GM21360 (cell line): ENCODE results near the gene CCDC97.

Source experiments
- ATAC-seq: cut with Tn5 transposase; IDR thresholded peaks from one replicate; pipeline ENCODE4 v1.9.1; 2021; ENCODE audit warnings: mild to moderate bottlenecking, moderate library complexity; ENCODE audit not compliant: unreplicated experiment

The CCDC97 gene

GRCh38 chr19:41297628-41298347 is 12.2 kb upstream of the CCDC97 start:
- ATAC-seq: peak; percentile 70

GRCh38 chr19:41298348-41298964 is 11.5 kb upstream of the CCDC97 start:
- ATAC-seq: no peak

DNA sequence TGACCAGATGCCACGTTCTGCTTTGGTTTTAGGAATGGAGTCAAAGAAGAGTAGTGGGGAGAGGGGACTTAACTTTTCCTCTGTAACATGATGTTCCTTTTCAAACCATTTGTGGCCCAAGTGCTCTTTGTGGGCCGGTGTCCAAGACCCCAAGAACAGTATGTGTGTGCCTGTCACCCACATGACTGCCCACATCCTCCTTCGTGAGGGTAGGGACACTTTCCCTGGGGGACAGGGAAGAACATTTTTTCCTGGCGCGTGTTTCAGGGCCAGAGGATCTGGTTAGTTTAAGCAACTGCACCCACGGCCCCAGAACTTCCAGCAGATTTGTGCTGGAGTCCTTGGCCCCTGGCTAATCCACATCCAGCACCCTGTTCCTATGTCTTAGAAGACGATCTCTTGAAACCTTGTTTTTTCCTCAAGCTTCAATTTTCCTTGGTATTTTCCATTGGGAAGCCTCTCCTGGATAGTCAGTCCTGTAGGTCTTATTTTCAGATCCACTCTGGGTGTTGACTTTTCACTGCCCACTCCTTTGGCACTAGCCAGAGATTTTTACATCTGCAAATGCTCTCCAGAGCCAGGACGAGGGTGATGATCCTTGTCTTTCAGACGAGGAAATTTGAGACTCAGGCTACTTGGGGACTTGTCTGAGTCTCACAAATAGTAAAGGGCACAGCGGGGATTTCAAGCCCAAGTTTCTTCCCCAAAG is 10.8 kb upstream of the CCDC97 start:
- ATAC-seq: no peak

DNA sequence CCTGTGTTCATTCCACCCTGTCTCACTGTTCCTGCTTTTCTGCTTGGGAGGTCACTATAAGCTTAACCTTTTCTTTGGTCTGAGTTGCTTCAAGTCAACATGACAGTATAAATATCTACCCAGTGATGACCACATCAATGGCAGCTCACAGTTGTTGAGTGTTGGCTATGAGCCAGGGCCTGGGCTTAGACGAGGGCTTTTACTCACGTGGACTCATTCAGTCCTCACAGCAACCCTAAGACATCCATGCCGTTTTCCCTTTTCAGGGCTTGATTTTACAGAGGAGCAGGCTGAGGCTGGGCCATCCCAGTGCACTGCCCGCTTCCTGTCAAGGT is 10.2 kb upstream of the CCDC97 start:
- ATAC-seq: no peak

- no peak for ATAC-seq
Measured at GRCh38 chr19:41300555-41300954, 9.4 kb upstream of the CCDC97 start.

DNA sequence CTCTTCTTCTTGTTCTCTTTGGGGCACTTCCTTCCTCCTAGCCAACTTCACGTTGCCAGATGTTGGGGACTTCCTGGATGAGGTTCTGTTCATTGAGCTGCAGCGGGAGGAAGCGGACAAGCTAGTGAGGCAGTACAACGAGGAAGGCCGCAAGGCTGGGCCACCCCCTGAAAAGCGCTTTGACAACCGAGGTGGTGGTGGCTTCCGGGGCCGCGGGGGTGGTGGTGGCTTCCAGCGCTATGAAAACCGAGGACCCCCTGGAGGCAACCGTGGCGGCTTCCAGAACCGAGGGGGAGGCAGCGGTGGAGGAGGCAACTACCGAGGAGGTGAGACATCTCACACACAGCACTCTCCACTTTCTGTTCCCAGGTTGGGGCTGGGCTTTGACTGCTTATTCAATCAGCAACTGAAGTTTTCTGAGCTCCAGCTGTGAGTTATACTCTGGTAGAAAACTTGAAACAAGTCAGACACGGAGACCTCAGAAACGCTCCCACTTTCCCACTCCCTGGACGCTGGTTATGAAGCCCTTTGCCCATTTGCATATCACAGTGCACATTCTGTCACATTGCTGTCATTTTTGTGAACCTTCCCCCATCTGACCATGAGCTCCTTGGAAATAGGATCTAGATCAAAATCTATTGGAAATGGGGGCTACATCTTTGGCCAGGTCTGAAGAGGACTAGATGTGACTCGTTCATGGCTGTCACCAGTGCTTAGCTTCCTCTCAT is 7.2 kb upstream of the CCDC97 start:
- ATAC-seq: no peak

- ATAC-seq: no peak
Measured at GRCh38 chr19:41303954-41304353, 6.0 kb upstream of the CCDC97 start.

DNA sequence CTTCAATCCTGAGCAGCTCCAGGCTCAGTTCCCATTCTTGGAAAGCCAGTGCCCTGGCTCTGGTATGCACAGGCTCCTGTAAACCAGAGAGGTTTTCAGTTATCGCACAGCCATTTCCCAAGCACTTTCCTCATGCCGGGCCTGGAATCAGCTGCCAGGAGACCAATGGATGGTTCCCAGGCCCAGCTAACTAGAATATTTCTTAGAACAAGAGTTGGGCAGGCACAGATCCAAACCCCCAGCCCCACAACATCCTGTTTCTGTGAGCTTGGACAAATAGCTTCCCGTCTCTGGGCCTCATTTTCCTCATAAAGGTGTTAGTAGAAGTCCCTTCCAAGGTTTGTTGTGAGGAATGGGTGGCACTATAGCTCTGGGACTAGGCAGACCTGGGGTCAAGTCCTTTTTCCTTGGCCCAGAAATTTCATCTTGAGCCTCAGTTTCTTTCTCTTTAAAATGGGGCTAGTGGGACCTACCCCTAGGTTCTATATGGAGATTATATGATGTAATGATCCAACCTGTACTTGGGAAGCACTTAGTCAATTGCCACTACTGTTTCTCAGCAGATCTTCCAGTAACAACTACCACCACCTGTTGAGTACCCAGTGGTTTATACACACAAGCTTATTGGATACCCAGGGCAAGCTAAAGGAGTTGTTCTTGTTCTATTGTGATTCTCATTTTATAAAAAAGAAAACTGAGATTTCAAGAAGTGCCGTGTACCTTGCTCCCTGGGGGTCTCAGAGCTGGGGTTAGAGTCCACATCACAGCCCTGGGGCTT is 5.1 kb upstream of the CCDC97 start:
- no peak for ATAC-seq

GRCh38 chr19:41305927-41306793 is 3.8 kb upstream of the CCDC97 start:
- ATAC-seq: no peak

DNA sequence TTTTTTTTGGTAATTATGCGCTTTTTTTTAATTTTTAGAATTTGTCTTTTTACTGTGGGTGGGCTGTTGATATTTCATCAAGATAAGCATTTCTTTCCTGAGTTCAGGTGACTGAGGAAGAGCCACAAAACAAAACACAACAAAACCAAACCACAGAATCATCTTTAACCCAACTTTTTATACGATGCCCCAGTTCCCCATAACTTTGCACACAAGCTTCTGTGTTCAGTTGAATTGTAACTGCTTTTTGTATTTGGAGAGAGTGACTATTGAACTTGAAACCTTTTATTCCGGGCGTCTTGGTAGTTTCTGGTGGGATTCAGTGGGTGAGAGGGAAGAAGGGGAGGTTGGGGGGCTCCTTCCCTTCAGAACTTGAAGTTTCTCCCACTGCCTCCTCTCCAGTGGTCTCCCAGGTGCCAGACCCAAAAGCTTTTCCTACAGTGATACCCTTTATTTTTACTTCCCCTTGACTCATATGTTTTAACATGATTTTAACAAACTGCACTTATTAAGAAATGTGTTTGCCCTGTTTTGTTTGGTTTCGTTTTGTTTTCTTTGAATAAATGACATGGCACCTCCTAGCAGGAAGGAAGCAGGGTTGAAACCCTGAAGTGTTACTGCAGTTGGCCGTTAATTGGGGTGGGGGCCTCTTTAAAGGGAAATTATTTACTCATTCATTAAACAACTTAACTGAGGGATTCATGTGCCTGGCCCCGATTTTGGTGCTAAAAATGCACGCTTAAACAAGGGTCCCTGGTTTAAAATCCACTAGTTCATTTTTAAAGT is 2.7 kb upstream of the CCDC97 start:
- ATAC-seq: no peak

DNA sequence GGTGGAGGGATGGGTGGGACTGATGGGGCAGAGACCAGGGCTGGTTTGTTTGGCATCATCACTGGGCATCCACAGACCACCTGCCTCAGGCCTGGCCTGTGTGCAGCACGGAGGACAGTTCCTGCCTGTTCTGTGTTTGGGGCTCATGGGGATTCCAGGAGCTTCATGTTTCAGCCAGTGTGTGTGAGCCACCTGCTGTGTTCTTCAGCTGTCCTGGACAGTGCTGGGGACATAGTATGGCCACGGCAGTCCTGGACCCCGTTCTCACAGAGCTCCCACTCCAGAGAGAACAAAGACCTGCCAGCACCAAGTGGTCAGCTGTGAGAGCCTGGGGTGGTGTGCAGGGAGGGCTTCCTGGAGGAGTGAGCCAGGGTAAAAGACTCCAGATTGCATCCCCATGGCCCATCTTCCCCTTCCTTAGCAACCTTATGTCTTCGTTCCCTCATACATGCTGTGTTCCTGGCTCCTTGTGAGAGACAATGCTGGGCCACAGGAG is 2.0 kb upstream of the CCDC97 start:
- ATAC-seq: no peak

GRCh38 chr19:41308450-41309179 is 1.4 kb upstream of the CCDC97 start:
- ATAC-seq: no peak

GRCh38 chr19:41309180-41310032 is 566 bp upstream of the CCDC97 start:
- ATAC-seq: no peak

DNA sequence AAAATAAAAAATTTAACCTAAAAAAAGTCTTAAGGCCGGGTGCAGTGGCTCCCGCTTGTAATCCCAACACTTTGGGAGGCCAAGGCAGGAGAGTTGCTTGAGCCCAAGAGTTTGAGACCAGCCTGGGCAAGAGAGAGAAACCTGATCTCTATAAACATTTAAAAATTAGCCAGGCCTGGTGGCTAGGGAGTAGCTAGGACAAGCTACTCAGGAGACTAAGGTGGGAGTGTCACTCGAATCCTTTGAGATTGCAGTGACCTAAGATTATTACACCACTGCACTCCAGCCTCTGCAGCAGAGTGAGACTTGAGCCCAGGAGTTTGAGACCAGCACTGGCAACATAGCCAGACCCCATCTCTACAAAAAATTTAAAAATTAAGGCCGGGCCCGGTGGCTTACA is 1.1 kb downstream of the CCDC97 start:
- ATAC-seq: no peak

DNA sequence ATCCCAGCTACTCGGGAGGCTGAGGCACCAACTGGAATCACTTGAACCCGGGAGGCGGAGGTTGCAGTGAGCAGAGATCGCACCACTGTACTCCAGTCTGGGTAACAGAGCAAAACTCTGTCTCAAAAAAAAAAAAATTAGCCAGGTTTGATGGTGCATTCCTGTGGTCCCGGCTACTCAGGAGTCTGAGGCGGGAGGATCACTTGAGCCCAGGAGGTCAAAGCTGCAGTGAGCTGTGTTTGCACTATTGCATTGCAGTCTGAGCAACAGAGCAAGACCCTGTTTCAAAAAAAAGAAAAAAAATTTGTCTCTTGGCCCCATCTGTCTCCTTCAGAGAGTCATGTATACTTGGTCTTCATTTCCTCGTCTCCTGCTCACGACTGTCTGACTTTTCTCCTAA is 1.6 kb downstream of the CCDC97 start:
- no peak for ATAC-seq

DNA sequence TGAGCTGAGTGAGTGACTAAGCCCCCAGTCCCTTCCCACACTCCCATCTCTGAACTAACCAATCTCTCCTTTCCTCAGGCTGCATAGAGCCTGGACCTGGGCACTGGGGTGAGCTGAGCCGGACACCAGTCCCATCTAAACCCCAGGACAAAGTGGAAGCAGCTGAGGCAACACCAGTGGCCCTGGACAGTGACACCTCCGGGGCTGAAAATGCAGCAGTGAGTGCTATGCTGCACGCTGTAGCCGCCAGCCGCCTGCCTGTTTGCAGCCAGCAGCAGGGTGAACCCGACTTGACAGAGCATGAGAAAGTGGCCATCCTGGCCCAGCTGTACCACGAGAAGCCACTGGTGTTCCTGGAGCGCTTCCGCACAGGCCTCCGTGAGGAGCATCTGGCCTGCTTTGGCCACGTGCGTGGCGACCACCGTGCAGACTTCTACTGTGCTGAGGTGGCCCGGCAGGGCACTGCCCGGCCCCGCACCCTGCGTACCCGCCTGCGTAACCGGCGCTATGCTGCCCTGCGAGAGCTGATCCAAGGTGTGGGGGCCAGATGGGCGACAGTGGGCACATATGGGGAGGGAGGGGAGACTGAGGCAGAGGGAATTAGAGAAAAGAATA is 6.4 kb downstream of the CCDC97 start:
- no peak for ATAC-seq
